ENCODE measurements around the gene GNAQ. TPM values are rescaled to one million over a fixed set of nuclear protein-coding genes. Genes with fewer than 3 reads are reported as not detected.

Gene GNAQ
- total RNA-seq, 4 donors from 2014 or later, result 18.1 to 35.1 (median 24.0) TPM

GRCh38 chr9:77901771-77902170 is 129.8 kb downstream of the GNAQ start:
- Histone ChIP-seq H3K9me3 (no peaks in the 10 kb centered on the region), H3K27ac (no peak overlapping the region), H3K4me1 (peaks cover 0 to 27% (median 6%) of the 10 kb centered on the region in 3 donors), H3K4me3 (no peak overlapping the region), H3K27me3 (no peaks in the 10 kb centered on the region), H3K36me3 (peaks cover 0 to 3% (median 0%) of the 10 kb centered on the region in 3 donors)
- intact Hi-C loops (cut with DNase I), result no loop called here
- DNase-seq, result no peak
- WGBS, 2 donors, result 79 to 89% methylated on average over 2 of the region's 2 CpGs
- TF ChIP-seq CTCF (IDR thresholded peaks at IDR 0.05) (no peak), POLR2A (IDR thresholded peaks at IDR 0.05) (no peak)

- TF ChIP-seq CTCF (IDR thresholded peaks at IDR 0.05) (no peak), POLR2A (IDR thresholded peaks at IDR 0.05) (no peak)
- Histone ChIP-seq H3K4me3 (no peak overlapping the region), H3K27me3 (no peaks in the 10 kb centered on the region), H3K27ac (no peak overlapping the region), H3K9me3 (no peaks in the 10 kb centered on the region), H3K4me1 (peaks cover 0 to 29% (median 6%) of the 10 kb centered on the region in 3 donors), H3K36me3 (peaks cover 0 to 3% (median 0%) of the 10 kb centered on the region in 3 donors)
- DNase-seq, result no peak
- WGBS, 2 donors, result 86 to 91% methylated on average over 3 of the region's 3 CpGs
- intact Hi-C loops (cut with DNase I), result no loop called here
Measured at GRCh38 chr9:77901018-77901417, 130.6 kb downstream of the GNAQ start.

- Histone ChIP-seq H3K4me1 (peaks cover 0 to 22% (median 6%) of the 10 kb centered on the region in 3 donors), H3K27me3 (no peaks in the 10 kb centered on the region), H3K27ac (no peak overlapping the region), H3K36me3 (peaks cover 0 to 3% (median 0%) of the 10 kb centered on the region in 3 donors), H3K4me3 (no peak overlapping the region), H3K9me3 (no peaks in the 10 kb centered on the region)
- TF ChIP-seq POLR2A (IDR thresholded peaks at IDR 0.05), result no peak
- no peak for TF ChIP-seq CTCF (IDR thresholded peaks at IDR 0.05)
- DNase-seq, result no peak
- 93% methylated on average over 6 of the region's 6 CpGs for WGBS, 2 donors
- intact Hi-C loops (cut with DNase I), result no loop called here
Measured at GRCh38 chr9:77899679-77900354, 131.8 kb downstream of the GNAQ start.

GRCh38 chr9:77898864-77899263 is 132.7 kb downstream of the GNAQ start:
- TF ChIP-seq CTCF (IDR thresholded peaks at IDR 0.05), result no peak
- no peak for TF ChIP-seq POLR2A (IDR thresholded peaks at IDR 0.05)
- peaks cover 0 to 3% (median 0%) of the 10 kb centered on the region in 3 donors for H3K36me3 ChIP-seq
- H3K27me3 ChIP-seq, result no peaks in the 10 kb centered on the region
- 47 to 59% methylated on average over 3 of the region's 3 CpGs for WGBS, 2 donors
- peaks cover 0 to 21% (median 6%) of the 10 kb centered on the region in 3 donors for H3K4me1 ChIP-seq
- intact Hi-C loops (cut with DNase I), result no loop called here
- H3K27ac ChIP-seq, result no peak overlapping the region
- H3K4me3 ChIP-seq, result no peak overlapping the region
- H3K9me3 ChIP-seq, result no peaks in the 10 kb centered on the region
- DNase-seq, result no peak

GRCh38 chr9:77896938-77897667 is 134.5 kb downstream of the GNAQ start:
- Histone ChIP-seq H3K27ac (peak overlapping the region in 3 of 4 donors; percentile 13 to 30 (median 22)), H3K27me3 (no peaks in the 10 kb centered on the region), H3K4me3 (no peak overlapping the region), H3K36me3 (peaks cover 0 to 3% (median 0%) of the 10 kb centered on the region in 3 donors), H3K4me1 (peaks cover 0 to 19% (median 6%) of the 10 kb centered on the region in 3 donors), H3K9me3 (no peaks in the 10 kb centered on the region)
- intact Hi-C loops (cut with DNase I), result no loop called here
- TF ChIP-seq CTCF (IDR thresholded peaks at IDR 0.05), result peak in 2 of 6 experiments; percentile 8 to 14
- no peak for TF ChIP-seq POLR2A (IDR thresholded peaks at IDR 0.05)
- WGBS, 2 donors, result 59 to 69% methylated on average over 7 to 8 of the region's 8 CpGs
- DNase-seq, result no peak
